Thyroid gland (tissue), 4 donors: ENCODE results near the gene CST3. TPM values are rescaled to one million over a fixed set of nuclear protein-coding genes. Genes with fewer than 3 reads are reported as not detected.

Source experiments
- DNase-seq, 2 donors: peaks; one replicate each; pipeline ENCODE4 v3.0.0-alpha.2; 2019
- H3K27ac ChIP-seq, 3 donors: fragments of 200-600 bp; sonication (generic); 1 replicate in 2 of 3; 2 replicates in 1 of 3; pipeline ENCODE4 v1.5.1; 2016 to 2019; ENCODE audit warnings: mild to moderate bottlenecking in 1 of 3, moderate library complexity in 1 of 3
- H3K27me3 ChIP-seq: fragments of 200-600 bp; sonication (generic); one replicate; pipeline ENCODE4 v1.5.1; 2019
- H3K36me3 ChIP-seq, 2 donors: fragments of 200-600 bp; sonication (generic); one replicate each; pipeline ENCODE4 v1.5.1; 2016 to 2019
- H3K4me1 ChIP-seq, 2 donors: fragments of 200-600 bp; sonication (generic); one replicate each; pipeline ENCODE4 v1.5.1; 2017 to 2019
- H3K4me3 ChIP-seq, 3 donors: fragments of 200-600 bp; sonication (generic); replicated peaks in 1 of 3; 1 replicate in 2 of 3; 2 replicates in 1 of 3; pipeline ENCODE4 v1.5.1; 2016; ENCODE audit warnings: mild to moderate bottlenecking in 1 of 3
- H3K9me3 ChIP-seq: fragments of 200-600 bp; sonication (generic); one replicate; pipeline ENCODE4 v1.5.1; 2017
- CTCF ChIP-seq, 6 experiments: fragments of 200-600 bp in 3 of 6; fragments of 450-650 bp in 3 of 6; sonication (generic) in 3 of 6; IDR thresholded peaks; one replicate each; pipeline ENCODE4 v1.5.1; 2016 to 2019; ENCODE audit warnings: antibody characterized with exemption in 6 of 6, mild to moderate bottlenecking in 2 of 6, inconsistent platforms in 1 of 6, moderate library complexity in 1 of 6
- POLR2A ChIP-seq, 2 donors: fragments of 450-650 bp; IDR thresholded peaks; one replicate each; pipeline ENCODE4 v1.6.1; 2017; ENCODE audit warnings: antibody characterized with exemption in 2 of 2, mild to moderate bottlenecking in 2 of 2, moderate library complexity in 1 of 2
- WGBS, 2 donors: methylation state at CpG; one replicate each; pipeline ENCODE4 v1.1.5; 2017; 5-methylcytosine and 5-hydroxymethylcytosine counted together
- intact Hi-C: fragments of 100-400 bp; cut with DNase I; formaldehyde crosslinking; loops from one replicate; pipeline ENCODE4 v1.15.1; 2023
- total RNA-seq, 4 donors: library from RNA; depleted of rRNA; stranded (reverse); fragments of >200 nt; gene quantifications; one replicate each; pipeline ENCODE4 v1.2.3, GENCODE V29; 2016

CST3 gene
- total RNA-seq, 4 donors from 2014 or later, result 638 to 1,425 (median 898) TPM

GRCh38 chr20:23671479-23671878 is 33.7 kb upstream of the CST3 start:
- H3K27ac ChIP-seq, result no peak overlapping the region
- no peaks in the 10 kb centered on the region for H3K27me3 ChIP-seq
- no peaks in the 10 kb centered on the region for H3K9me3 ChIP-seq
- intact Hi-C loops, result no loop called here
- no peaks in the 10 kb centered on the region for H3K36me3 ChIP-seq
- no peak overlapping the region for H3K4me3 ChIP-seq
- TF ChIP-seq CTCF (IDR thresholded peaks at IDR 0.05), result no peak
- no peak for TF ChIP-seq POLR2A (IDR thresholded peaks at IDR 0.05)
- WGBS, 2 donors, result 81 to 90% methylated on average over 3 of the region's 3 CpGs
- no peaks in the 10 kb centered on the region for H3K4me1 ChIP-seq
- DNase-seq, result no peak

- no peak overlapping the region for H3K4me3 ChIP-seq
- 43 to 60% methylated on average over 1 of the region's 1 CpG for WGBS, 2 donors
- TF ChIP-seq CTCF (IDR thresholded peaks at IDR 0.05), result no peak
- no peak for TF ChIP-seq POLR2A (IDR thresholded peaks at IDR 0.05)
- no peak for DNase-seq
- no peaks in the 10 kb centered on the region for H3K36me3 ChIP-seq
- H3K4me1 ChIP-seq, result no peaks in the 10 kb centered on the region
- no peaks in the 10 kb centered on the region for H3K9me3 ChIP-seq
- intact Hi-C loops, result no loop called here
- no peaks in the 10 kb centered on the region for H3K27me3 ChIP-seq
- H3K27ac ChIP-seq, result no peak overlapping the region
Observed at GRCh38 chr20:23670361-23670760, 32.6 kb upstream of the CST3 start.

GRCh38 chr20:23669866-23670265 is 32.1 kb upstream of the CST3 start:
- Histone ChIP-seq H3K36me3 (no peaks in the 10 kb centered on the region), H3K27ac (no peak overlapping the region), H3K4me3 (no peak overlapping the region), H3K27me3 (no peaks in the 10 kb centered on the region), H3K4me1 (no peaks in the 10 kb centered on the region), H3K9me3 (no peaks in the 10 kb centered on the region)
- TF ChIP-seq CTCF (IDR thresholded peaks at IDR 0.05) (no peak), POLR2A (IDR thresholded peaks at IDR 0.05) (no peak)
- intact Hi-C loops, result no loop called here
- DNase-seq, result no peak
- 92 to 93% methylated on average over 7 of the region's 7 CpGs for WGBS, 2 donors

GRCh38 chr20:23669327-23669726 is 31.6 kb upstream of the CST3 start:
- no peaks in the 10 kb centered on the region for H3K4me1 ChIP-seq
- H3K36me3 ChIP-seq, result no peaks in the 10 kb centered on the region
- 43 to 98% methylated on average over 1 of the region's 1 CpG for WGBS, 2 donors
- TF ChIP-seq POLR2A (IDR thresholded peaks at IDR 0.05) (no peak), CTCF (IDR thresholded peaks at IDR 0.05) (no peak)
- no peaks in the 10 kb centered on the region for H3K9me3 ChIP-seq
- no peak overlapping the region for H3K27ac ChIP-seq
- H3K4me3 ChIP-seq, result no peak overlapping the region
- no peaks in the 10 kb centered on the region for H3K27me3 ChIP-seq
- intact Hi-C loops, result no loop called here
- DNase-seq, result no peak

- intact Hi-C loops, result no loop called here
Observed at GRCh38 chr20:23668477-23668951, 30.8 kb upstream of the CST3 start.

More at GRCh38 chr20:23668477-23668951, 30.8 kb upstream of the CST3 start:
- Histone ChIP-seq H3K27ac (no peak overlapping the region), H3K27me3 (no peaks in the 10 kb centered on the region), H3K9me3 (no peaks in the 10 kb centered on the region), H3K4me1 (no peaks in the 10 kb centered on the region), H3K4me3 (no peak overlapping the region), H3K36me3 (no peaks in the 10 kb centered on the region)
- 9 to 11% methylated on average over 4 of the region's 4 CpGs for WGBS, 2 donors
- peak; percentile 47 to 89 (median 66) for TF ChIP-seq CTCF (IDR thresholded peaks at IDR 0.05)
- no peak for TF ChIP-seq POLR2A (IDR thresholded peaks at IDR 0.05)
- peak; percentile 42 to 57 for DNase-seq
